Mucosa of stomach (tissue), 1 donor: Measurements from ENCODE around the gene MRPS17.
A peak's percentile ranks its signal among the peaks of the same experiment; 100 is the strongest.

Experiments
- H3K27me3 ChIP-seq: one replicate; pipeline ENCODE4 v1.7.0; 2013; ENCODE audit warnings: mild to moderate bottlenecking, low read length; ENCODE audit not compliant: control insufficient read depth, insufficient read depth
- H3K36me3 ChIP-seq: one replicate; pipeline ENCODE4 v1.7.0; 2013; ENCODE audit warnings: low read length; ENCODE audit not compliant: control insufficient read depth, insufficient read depth
- H3K4me1 ChIP-seq: one replicate; pipeline ENCODE4 v1.7.0; 2013; ENCODE audit warnings: mild to moderate bottlenecking, low read length; ENCODE audit not compliant: control insufficient read depth, insufficient read depth
- H3K4me3 ChIP-seq: one replicate; pipeline ENCODE4 v1.7.0; 2013; ENCODE audit warnings: low read length
- H3K9ac ChIP-seq: one replicate; pipeline ENCODE4 v1.7.0; 2013; ENCODE audit warnings: mild to moderate bottlenecking, low read length, moderate library complexity
- H3K9me3 ChIP-seq: one replicate; pipeline ENCODE4 v1.7.0; 2013; ENCODE audit warnings: mild to moderate bottlenecking, low read length, moderate library complexity; ENCODE audit not compliant: control insufficient read depth
- donor health status: Pancreatic carcinoma.

Gene MRPS17

GRCh38 chr7:55962014-55962413, 10.3 kb downstream of the MRPS17 start:
- H3K9ac ChIP-seq: no peak overlapping the region
- no peaks in the 10 kb centered on the region for H3K27me3 ChIP-seq
- no peaks in the 10 kb centered on the region for H3K36me3 ChIP-seq
- no peaks in the 10 kb centered on the region for H3K9me3 ChIP-seq
- no peak overlapping the region for H3K4me3 ChIP-seq
- no peaks in the 10 kb centered on the region for H3K4me1 ChIP-seq

GRCh38 chr7:55963584-55964168, 12.0 kb downstream of the MRPS17 start:
- H3K9me3 ChIP-seq: no peaks in the 10 kb centered on the region
- no peak overlapping the region for H3K4me3 ChIP-seq
- peak overlapping the region; percentile 69 for H3K9ac ChIP-seq
- H3K36me3 ChIP-seq: no peaks in the 10 kb centered on the region
- no peaks in the 10 kb centered on the region for H3K4me1 ChIP-seq
- no peaks in the 10 kb centered on the region for H3K27me3 ChIP-seq

- no peaks in the 10 kb centered on the region for H3K4me1 ChIP-seq
- H3K9ac ChIP-seq: peak within 1 kb of the TSS; percentile 89
- H3K36me3 ChIP-seq: no peaks in the 10 kb centered on the region
- no peaks in the 10 kb centered on the region for H3K27me3 ChIP-seq
- no peaks in the 10 kb centered on the region for H3K9me3 ChIP-seq
- H3K4me3 ChIP-seq: peak within 1 kb of the TSS; percentile 87
Measured at GRCh38 chr7:55964261-55965099, 12.8 kb downstream of the MRPS17 start, which contains the start of gene NIPSNAP2. Gene NIPSNAP2 (plus strand): TSS chr7:55964585. CDS start chr7:55964610, 25 bp downstream.

- Histone ChIP-seq H3K9ac (peak overlapping the region; percentile 89), H3K36me3 (no peaks in the 10 kb centered on the region), H3K4me1 (no peaks in the 10 kb centered on the region), H3K4me3 (peak overlapping the region; percentile 87), H3K9me3 (no peaks in the 10 kb centered on the region), H3K27me3 (no peaks in the 10 kb centered on the region)
Measured at GRCh38 chr7:55965100-55965470, 13.4 kb downstream of the MRPS17 start.

DNA sequence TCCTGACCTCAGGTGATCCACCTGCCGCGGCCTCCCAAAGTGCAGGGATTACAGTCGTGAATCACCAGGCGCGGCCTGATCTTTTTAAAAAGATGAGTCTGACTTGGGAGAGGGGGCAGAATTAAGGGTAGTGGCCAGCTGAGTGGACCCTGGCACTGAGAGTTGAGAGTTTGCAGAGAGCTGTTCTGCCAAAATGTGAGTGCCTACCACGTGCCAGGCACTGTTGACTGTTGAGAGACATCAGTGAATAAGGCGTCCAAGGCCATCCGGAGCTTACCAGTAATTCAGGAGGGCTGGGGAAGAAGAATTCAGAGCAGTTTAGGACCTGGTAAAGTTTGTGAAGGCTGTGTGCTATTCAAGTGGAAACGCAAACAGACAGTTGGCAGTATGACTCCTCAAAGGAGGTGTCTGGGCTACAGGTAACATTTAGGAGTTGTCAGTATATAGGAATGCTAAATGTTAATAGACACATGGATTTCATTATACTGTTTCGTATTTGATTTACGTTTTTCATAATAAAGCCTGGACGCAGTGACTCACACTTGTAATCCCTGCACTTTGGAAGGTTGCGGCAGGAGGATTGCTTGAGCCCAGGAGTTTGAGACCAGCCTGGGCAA, 14.2 kb downstream of the MRPS17 start:
- Histone ChIP-seq H3K36me3 (no peaks in the 10 kb centered on the region), H3K27me3 (no peaks in the 10 kb centered on the region), H3K9me3 (no peaks in the 10 kb centered on the region), H3K4me3 (no peak overlapping the region), H3K4me1 (peaks cover 4% of the 10 kb centered on the region), H3K9ac (peak overlapping the region; percentile 22)

- H3K4me3 ChIP-seq: no peak overlapping the region
- no peak overlapping the region for H3K9ac ChIP-seq
- H3K27me3 ChIP-seq: no peaks in the 10 kb centered on the region
- no peaks in the 10 kb centered on the region for H3K9me3 ChIP-seq
- H3K36me3 ChIP-seq: no peaks in the 10 kb centered on the region
- H3K4me1 ChIP-seq: peaks cover 9% of the 10 kb centered on the region
Measured at GRCh38 chr7:55966851-55967250, 15.2 kb downstream of the MRPS17 start.

- Histone ChIP-seq H3K27me3 (no peaks in the 10 kb centered on the region), H3K4me1 (peaks cover 9% of the 10 kb centered on the region), H3K36me3 (no peaks in the 10 kb centered on the region), H3K9ac (no peak overlapping the region), H3K9me3 (no peaks in the 10 kb centered on the region), H3K4me3 (no peak overlapping the region)
Measured at GRCh38 chr7:55969391-55969790, 17.7 kb downstream of the MRPS17 start.

DNA sequence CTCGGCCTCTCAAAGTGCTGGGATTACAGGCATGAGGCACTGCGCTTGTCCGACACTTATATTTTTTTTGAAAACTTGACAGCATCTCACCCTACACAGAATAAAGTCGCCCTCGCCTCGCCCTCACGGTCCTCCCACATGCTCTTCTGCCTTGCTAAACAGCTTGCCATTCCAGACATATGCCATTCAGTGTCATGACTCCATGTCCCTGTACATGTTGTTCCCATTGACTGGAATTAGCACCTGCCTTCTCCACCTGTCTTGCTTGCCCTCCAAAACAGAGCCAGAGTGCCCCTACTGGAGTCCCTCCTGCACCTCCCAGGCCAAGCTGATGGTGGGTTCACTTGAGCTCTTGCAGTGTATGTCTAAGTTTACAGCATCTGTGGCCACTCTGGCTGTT, 18.9 kb downstream of the MRPS17 start:
- peaks cover 9% of the 10 kb centered on the region for H3K4me1 ChIP-seq
- H3K27me3 ChIP-seq: no peaks in the 10 kb centered on the region
- no peaks in the 10 kb centered on the region for H3K36me3 ChIP-seq
- H3K9me3 ChIP-seq: no peaks in the 10 kb centered on the region
- H3K9ac ChIP-seq: no peak overlapping the region
- H3K4me3 ChIP-seq: no peak overlapping the region

- Histone ChIP-seq H3K27me3 (no peaks in the 10 kb centered on the region), H3K9me3 (no peaks in the 10 kb centered on the region), H3K36me3 (no peaks in the 10 kb centered on the region), H3K4me1 (peaks cover 9% of the 10 kb centered on the region), H3K9ac (no peak overlapping the region), H3K4me3 (no peak overlapping the region)
Measured at GRCh38 chr7:55970978-55971377, 19.3 kb downstream of the MRPS17 start.

DNA sequence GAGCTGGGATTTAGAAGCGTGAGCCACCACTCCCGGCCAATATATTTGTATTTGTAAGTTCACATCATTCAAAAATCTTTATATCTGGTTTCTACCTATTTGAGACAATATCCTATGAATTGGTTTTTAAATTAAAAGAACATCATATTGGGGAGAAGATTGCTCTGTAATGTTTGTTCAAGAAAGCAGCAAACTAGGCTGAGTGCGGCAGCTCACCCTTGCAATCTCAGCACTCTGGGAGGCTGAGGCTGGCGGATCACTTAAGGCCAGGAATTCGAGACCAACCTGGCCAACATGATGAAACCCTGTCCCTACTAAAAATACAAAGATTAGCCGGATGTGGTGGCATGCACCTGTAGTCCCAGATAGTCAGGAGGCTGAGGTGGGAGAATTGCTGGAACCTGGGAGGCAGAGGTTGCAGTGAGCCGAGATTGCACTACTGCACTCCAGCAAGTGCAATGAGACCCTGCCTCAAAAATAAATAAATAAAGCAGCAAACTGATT, 22.1 kb downstream of the MRPS17 start:
- Histone ChIP-seq H3K27me3 (no peaks in the 10 kb centered on the region), H3K36me3 (peaks cover 6% of the 10 kb centered on the region), H3K4me1 (peaks cover 9% of the 10 kb centered on the region), H3K4me3 (no peak overlapping the region), H3K9ac (no peak overlapping the region), H3K9me3 (no peaks in the 10 kb centered on the region)

DNA sequence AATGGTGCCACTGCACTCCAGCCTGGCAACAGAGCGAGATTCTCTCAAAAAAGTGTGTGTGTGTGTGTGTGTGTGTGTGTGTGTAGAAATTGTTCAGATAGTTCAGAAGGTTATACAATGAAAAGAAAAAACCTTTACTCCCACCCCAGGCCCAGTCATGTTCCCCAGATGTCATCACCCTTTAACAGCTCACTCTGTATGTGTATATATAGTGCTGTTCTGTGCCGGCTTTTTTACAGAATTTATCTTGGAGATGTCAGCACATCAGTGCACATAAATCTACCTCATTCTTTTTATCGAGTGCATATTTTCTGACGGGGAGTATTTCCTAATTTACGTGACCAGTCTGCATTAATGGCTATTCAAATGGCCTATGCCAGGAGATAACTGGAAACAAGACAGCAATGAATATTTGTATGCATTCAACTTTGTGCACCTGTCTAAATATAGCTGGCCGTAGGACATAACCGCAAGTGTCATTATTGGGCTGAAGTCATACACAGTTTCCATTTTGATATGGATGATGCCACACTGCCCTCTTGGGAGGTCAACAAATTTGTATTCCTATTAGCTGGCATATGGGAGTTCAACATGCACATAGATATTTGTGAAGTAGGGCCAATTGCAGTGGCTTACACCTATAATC, 24.4 kb downstream of the MRPS17 start:
- H3K27me3 ChIP-seq: no peaks in the 10 kb centered on the region
- H3K9ac ChIP-seq: no peak overlapping the region
- H3K4me1 ChIP-seq: peaks cover 3% of the 10 kb centered on the region
- H3K4me3 ChIP-seq: no peak overlapping the region
- peaks cover 8% of the 10 kb centered on the region for H3K36me3 ChIP-seq
- H3K9me3 ChIP-seq: no peaks in the 10 kb centered on the region

DNA sequence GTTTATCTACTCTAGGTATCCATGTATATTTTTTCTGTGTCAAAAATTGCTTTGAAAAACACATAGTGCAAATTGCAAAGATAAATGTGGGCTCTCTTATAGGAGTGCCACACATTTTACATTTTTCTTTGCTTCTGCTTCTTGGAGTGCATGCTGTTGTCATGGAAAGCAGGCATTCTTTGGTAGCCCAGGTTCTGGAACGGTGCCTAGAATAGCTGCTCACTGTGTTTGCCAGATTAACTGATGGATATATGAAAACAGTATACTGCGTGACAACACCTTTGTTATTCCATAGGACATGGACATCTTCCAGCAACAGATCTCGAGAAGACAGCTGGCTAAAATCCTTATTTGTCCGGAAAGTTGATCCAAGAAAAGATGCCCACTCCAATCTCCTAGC, 26.2 kb downstream of the MRPS17 start:
- Histone ChIP-seq H3K27me3 (no peaks in the 10 kb centered on the region), H3K9ac (no peak overlapping the region), H3K36me3 (peaks cover 11% of the 10 kb centered on the region), H3K4me1 (no peaks in the 10 kb centered on the region), H3K9me3 (no peaks in the 10 kb centered on the region), H3K4me3 (no peak overlapping the region)
